ENCODE data around the gene MYG1. TPM values are rescaled to one million over a fixed set of nuclear protein-coding genes. Genes with fewer than 3 reads are reported as not detected.

The MYG1 gene
- total RNA-seq, 1 experiment from 2014 or later, result 104 TPM

DNA sequence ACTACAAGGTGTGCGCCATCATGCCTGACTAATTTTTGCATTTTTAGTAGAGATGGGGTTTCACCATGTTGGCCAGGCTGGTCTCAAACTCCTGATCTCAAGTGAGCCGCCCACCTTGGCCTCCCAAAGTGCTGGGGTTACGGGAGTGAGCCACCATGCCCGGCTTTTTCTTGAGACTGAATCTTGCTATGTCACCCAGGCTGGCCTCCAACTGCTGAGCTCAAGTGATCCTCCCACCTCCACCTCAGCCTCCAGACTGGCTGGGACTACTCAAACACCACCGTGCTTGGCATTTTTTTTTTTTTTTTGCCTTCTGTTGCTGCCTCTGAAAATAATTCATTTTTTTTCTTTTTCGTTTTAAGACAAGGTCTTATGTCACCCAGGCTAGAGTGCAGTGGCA lies 39.6 kb upstream of the MYG1 start:
- H3K79me2 ChIP-seq (ENCODE audit: insufficient read depth, low read length), result no peaks in the 10 kb centered on the region
- no peak overlapping the region for H3K4me3 ChIP-seq (replicated peaks in 1 of 2; ENCODE audit: low read depth in 1 of 2, low read length in 2 of 2)
- H3K4me2 ChIP-seq (ENCODE audit: low read length), result no peak overlapping the region
- no peaks in the 10 kb centered on the region for H3K4me1 ChIP-seq (ENCODE audit: control insufficient read depth in 1 of 2, insufficient read depth in 2 of 2, low read length in 2 of 2)
- ATAC-seq, result no peak
- no peaks in the 10 kb centered on the region for H3K9me3 ChIP-seq (ENCODE audit: control insufficient read depth in 1 of 2, insufficient read depth in 1 of 2, low read depth in 1 of 2, low read length in 2 of 2)
- H3K27ac ChIP-seq (ENCODE audit: low read depth, low read length), result no peak overlapping the region
- H3K9ac ChIP-seq (ENCODE audit: low read length), result no peak overlapping the region
- no peaks in the 10 kb centered on the region for H3K27me3 ChIP-seq (ENCODE audit: insufficient read depth, low read length)
- TF ChIP-seq CEBPB (IDR thresholded peaks at IDR 0.05; ENCODE audit: low read depth) (no peak), EGR1 (IDR thresholded peaks at IDR 0.05; ENCODE audit: low read depth) (no peak), POLR2AphosphoS5 (IDR thresholded peaks at IDR 0.05; ENCODE audit: low read depth, low read length) (no peak), SIN3A (IDR thresholded peaks at IDR 0.05; ENCODE audit: low read depth) (no peak), JUND (IDR thresholded peaks at IDR 0.05) (no peak), POLR2A (IDR thresholded peaks at IDR 0.05; ENCODE audit: borderline replicate concordance, extremely low read depth, insufficient read depth, insufficient read length) (no peak), EZH2phosphoT487 (IDR thresholded peaks at IDR 0.05; ENCODE audit: borderline replicate concordance) (no peak), FOSL1 (IDR thresholded peaks at IDR 0.05; ENCODE audit: low read depth) (no peak), ZNF274 (IDR thresholded peaks at IDR 0.05; ENCODE audit: low read depth, low read length) (no peak), SP1 (IDR thresholded peaks at IDR 0.05; ENCODE audit: low read depth) (no peak)
- TF ChIP-seq, protein P1, sequence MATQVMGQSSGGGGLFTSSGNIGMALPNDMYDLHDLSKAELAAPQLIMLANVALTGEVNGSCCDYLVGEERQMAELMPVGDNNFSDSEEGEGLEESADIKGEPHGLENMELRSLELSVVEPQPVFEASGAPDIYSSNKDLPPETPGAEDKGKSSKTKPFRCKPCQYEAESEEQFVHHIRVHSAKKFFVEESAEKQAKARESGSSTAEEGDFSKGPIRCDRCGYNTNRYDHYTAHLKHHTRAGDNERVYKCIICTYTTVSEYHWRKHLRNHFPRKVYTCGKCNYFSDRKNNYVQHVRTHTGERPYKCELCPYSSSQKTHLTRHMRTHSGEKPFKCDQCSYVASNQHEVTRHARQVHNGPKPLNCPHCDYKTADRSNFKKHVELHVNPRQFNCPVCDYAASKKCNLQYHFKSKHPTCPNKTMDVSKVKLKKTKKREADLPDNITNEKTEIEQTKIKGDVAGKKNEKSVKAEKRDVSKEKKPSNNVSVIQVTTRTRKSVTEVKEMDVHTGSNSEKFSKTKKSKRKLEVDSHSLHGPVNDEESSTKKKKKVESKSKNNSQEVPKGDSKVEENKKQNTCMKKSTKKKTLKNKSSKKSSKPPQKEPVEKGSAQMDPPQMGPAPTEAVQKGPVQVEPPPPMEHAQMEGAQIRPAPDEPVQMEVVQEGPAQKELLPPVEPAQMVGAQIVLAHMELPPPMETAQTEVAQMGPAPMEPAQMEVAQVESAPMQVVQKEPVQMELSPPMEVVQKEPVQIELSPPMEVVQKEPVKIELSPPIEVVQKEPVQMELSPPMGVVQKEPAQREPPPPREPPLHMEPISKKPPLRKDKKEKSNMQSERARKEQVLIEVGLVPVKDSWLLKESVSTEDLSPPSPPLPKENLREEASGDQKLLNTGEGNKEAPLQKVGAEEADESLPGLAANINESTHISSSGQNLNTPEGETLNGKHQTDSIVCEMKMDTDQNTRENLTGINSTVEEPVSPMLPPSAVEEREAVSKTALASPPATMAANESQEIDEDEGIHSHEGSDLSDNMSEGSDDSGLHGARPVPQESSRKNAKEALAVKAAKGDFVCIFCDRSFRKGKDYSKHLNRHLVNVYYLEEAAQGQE (IDR thresholded peaks at IDR 0.05; ENCODE audit: low read depth), result no peak
- TF ChIP-seq, protein P2, sequence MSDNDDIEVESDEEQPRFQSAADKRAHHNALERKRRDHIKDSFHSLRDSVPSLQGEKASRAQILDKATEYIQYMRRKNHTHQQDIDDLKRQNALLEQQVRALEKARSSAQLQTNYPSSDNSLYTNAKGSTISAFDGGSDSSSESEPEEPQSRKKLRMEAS (IDR thresholded peaks at IDR 0.05), result no peak
- TF ChIP-seq, protein P3, sequence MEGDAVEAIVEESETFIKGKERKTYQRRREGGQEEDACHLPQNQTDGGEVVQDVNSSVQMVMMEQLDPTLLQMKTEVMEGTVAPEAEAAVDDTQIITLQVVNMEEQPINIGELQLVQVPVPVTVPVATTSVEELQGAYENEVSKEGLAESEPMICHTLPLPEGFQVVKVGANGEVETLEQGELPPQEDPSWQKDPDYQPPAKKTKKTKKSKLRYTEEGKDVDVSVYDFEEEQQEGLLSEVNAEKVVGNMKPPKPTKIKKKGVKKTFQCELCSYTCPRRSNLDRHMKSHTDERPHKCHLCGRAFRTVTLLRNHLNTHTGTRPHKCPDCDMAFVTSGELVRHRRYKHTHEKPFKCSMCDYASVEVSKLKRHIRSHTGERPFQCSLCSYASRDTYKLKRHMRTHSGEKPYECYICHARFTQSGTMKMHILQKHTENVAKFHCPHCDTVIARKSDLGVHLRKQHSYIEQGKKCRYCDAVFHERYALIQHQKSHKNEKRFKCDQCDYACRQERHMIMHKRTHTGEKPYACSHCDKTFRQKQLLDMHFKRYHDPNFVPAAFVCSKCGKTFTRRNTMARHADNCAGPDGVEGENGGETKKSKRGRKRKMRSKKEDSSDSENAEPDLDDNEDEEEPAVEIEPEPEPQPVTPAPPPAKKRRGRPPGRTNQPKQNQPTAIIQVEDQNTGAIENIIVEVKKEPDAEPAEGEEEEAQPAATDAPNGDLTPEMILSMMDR (IDR thresholded peaks at IDR 0.05 in 2 of 3, conservative IDR thresholded peaks at IDR 0.05 in 1 of 3; ENCODE audit: borderline replicate concordance in 1 of 3, insufficient read depth in 1 of 3, low read depth in 2 of 3, low read length in 2 of 3), result no peak
- H3K36me3 ChIP-seq (ENCODE audit: control insufficient read depth in 1 of 2, insufficient read depth in 2 of 2, low read length in 2 of 2), result no peaks in the 10 kb centered on the region
- ChIA-PET RAD21 (ENCODE audit: low non-redundant PET in 1 of 2, low total read pairs in 2 of 2, uncharacterized antibody in 2 of 2, unreplicated experiment in 2 of 2) (no interaction called here), POLR2A (no interaction called here), CTCF (no interaction called here)
- no peaks in the 10 kb centered on the region for H4K20me1 ChIP-seq (ENCODE audit: insufficient read depth)
- intact Hi-C loops (cut with micrococcal nuclease), result no loop called here
- DNase-seq (ENCODE audit: low read depth, low spot score), result no peak
- H2AFZ ChIP-seq (ENCODE audit: low read depth, low read length, poor library complexity, severe bottlenecking), result no peak overlapping the region
- no peaks in the 10 kb centered on the region for H3K9me2 ChIP-seq (ENCODE audit: insufficient read depth)
- BruUV-seq (replicated peaks), result no TSS peak
